ENCODE results near the gene PTPRN.

Gene PTPRN

GRCh38 chr2:219308142-219309101 is 779 bp downstream of the PTPRN start:
- no peak for DNase-seq (ENCODE audit: low read depth, low spot score)

DNA sequence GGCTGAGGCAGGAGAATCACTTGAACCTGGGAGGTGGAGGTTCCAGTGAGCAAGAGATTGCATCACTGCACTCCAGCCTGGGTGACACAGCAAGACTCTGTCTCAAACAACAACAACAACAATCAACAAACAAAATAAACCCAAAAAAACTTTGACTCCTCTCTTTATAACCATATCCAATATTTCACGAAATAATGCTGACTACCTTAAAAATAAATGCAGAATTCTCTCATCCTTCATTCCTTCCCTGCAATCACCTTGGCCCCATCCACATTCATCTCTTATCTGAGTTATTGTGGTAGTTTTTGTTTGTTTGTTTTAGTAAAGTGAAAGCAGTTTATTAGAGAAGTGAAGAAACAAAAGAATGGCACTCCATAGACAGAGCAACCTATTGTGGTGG is 3.2 kb downstream of the PTPRN start:
- DNase-seq (ENCODE audit: low read depth, low spot score) = no peak

DNA sequence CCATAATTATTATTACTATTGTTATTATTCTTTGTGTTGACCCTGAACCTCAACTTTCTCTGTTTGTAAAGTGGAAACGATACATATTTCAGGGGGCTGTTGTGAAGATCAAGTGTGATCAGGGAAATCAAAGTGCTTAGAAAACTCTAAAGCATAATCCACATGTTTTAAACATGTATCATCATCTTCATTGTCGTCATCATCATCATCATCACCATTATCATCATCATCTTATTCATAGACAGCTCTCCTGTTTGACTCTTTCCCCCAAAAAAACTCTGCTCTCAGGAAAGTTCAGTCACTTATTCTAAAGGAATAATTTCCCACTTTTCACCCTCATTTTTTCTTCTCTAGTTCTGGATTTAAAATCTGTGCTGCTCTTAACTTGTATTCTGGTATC is 5.0 kb downstream of the PTPRN start:
- DNase-seq (ENCODE audit: low read depth, low spot score) = no peak

- no peak for DNase-seq (ENCODE audit: low read depth, low spot score)
These were observed 6.7 kb downstream of the PTPRN start for GRCh38 chr2:219302412-219302968.

DNA sequence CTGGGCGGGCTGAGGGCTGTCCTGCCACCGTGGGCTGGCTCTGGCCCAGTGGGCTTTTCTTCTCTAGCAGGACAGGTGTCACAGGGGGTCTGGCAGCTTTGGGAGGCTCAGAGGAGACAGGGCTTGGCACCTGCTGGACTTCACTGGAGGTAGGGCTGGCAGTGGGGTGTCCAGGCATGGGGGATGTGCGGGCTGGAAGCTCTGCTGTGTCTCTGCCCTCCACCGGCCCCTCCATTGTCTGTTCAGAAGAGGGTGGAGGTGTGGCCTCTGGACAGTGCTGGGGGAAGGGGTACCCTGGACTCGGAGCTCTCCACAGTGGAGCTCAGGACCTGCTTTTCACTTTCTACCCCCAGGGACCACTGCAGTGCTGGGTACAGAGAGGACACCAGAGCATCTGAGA is 9.2 kb downstream of the PTPRN start:
- no peak for DNase-seq (ENCODE audit: low read depth, low spot score)

DNA sequence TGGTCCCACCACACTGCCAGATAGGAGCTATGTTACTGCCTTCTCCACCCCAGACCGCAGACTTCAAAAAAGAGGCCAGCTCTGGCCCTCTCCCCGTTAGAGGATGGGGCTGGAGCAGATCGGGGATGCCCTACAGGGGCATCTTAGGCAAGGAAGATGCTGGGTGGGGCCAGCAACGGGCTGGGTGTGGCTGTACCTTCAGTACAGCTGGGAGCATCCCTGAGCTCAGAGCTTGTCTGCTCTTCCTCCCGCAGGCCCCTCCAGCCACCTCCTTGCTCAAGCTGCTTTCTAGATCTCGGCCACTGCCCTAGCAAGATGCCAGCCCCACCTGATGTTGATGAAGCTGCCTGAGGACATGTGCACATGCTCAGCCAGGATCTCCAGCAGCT is 9.8 kb downstream of the PTPRN start:
- no peak for DNase-seq (ENCODE audit: low read depth, low spot score)

GRCh38 chr2:219298759-219299371 is 10.3 kb downstream of the PTPRN start:
- DNase-seq (ENCODE audit: low read depth, low spot score) = no peak

DNA sequence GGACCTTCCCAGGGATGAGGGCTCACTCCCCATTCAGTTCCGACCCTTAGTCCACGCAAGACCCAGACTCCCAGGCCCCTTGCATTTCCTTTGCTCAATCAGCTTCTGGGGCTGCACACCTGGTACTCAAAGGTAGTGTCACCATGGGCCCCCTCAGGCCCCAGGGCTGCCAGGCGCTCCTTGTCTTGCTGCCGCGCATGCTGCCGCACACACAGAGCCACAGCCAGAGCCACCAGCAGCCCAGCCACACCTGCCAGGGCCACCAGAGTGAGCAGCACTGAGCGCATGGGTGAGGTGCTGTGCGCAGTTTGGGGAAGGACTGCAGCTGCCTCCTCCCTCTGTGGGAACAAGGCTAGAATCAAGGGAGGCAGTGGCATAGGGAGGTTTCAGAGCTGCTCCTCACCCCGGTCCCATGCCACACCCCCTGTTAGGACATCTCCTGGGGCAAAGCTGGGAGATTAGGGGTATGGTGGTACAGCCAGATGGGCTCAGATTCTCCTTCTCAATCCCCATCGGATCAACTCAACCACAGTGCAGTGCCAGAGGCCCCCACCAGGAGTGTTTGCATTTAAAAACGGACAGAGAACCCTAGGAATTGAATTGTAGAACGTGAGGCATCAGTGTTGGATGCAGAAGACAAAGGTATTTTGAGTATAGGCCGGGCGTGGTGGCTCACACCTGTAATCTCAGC is 11.3 kb downstream of the PTPRN start:
- no peak for DNase-seq (ENCODE audit: low read depth, low spot score)

DNA sequence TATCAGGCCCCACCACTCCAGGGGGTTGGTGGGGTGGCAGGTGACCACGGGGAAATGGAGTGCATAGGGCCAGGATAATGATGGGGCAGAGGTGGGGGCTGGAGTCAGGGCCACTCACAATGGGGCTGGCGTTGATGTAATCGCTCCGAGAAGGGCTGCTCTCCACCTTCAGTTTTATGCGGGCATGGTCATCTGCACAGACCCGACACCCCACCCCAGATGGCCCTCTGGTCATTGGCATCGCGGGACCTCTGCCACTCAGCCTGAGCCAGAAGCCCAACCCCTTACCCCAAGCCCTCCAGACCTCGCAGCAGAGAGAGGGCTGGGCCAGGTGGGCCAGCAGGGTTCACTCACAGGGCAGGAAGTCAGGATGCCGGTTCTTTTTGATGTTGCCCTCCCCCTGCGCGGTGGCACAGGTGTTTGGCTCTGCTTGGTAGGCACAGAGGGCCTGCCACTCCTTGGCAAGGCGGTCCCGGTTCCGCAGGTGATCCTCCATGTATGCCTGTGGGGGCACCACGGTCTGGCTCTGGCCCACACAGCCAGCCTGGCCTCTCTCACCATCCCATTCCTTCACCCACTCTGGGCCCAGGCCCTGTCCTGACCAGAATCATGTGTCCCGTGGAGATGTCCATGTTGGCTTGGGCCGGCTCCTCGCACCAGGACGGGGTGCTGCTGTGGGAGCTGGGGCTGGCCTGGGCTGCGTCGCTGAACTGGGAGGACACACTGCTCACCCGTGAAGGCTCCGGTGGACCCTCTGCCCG is 12.4 kb downstream of the PTPRN start:
- DNase-seq (ENCODE audit: low read depth, low spot score) = no peak

GRCh38 chr2:219296142-219296541 is 13.1 kb downstream of the PTPRN start:
- DNase-seq (ENCODE audit: low read depth, low spot score) = no peak

DNA sequence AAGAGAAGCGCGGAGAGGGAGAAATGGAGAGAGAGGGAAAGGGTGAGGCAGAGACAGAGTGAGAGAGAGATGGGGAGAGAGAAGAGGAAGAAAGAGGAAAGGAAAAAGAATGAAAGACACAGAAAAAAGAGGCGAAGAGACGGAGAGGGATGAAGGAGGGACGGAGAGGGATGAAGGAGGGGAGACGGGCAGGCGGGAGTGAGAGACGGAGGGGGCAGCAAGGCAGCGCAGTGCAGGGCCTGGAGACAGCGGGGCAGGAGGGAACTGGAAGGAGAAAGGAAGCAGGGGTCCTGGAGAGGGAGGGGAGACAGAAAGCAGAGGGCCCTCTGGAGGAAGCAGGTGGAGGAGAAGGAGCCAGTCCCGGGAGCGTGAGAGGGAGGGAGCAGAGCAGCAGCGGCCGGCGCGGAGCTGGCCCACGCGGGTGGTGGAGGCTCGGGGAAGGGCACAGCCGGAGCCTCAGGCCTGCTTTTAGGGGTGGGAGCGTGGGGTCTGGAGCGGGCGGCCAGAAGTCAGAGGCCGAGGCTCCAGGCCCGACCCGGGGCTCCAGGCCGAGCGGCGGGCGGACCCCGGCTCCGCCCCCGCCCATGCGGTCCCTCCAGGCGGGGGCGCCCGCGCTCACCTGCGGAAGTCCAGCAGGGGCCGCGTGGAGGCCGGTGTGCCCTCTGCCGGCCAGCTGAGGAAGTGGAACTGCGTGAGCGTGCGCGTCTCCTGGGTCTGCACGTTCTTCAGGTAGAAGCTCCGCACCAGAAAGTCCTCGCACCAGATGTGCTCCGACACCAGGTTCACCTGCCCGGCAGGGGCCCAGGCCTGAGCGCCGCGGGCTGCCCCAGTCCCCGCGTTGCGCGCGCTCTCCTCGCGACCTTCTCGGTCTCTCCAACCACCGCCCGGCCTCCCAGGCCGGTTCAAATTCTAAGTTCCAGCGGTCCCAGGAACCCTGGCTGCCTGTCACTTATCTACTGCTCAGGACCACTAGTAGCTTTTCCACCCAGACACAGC is 14.5 kb downstream of the PTPRN start:
- DNase-seq (ENCODE audit: low read depth, low spot score) = no peak

DNA sequence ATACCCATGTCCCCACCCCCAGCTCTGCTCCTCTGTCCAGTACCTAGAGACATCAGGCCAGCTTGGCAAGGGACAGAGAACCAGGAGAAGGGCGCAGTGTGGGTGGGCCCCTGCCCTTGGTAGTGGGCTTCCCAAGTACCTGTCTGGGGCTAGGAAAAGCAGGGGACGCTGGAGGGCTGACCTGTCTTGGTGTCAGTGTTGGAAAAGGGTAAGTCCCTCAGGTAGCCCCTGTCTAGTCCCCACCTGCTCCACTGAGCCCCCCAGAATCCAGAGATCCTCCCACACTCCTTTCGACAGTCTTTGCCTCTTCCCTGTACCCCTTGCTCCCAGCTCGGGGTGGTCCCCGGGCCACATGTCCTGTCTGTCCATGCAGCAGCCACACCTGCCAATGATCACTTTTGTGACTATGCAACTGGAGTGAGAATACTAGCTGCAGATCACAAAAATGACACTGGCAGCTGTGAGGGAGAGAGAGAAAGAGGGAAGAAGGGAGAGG is 15.4 kb downstream of the PTPRN start:
- no peak for DNase-seq (ENCODE audit: low read depth, low spot score)

DNA sequence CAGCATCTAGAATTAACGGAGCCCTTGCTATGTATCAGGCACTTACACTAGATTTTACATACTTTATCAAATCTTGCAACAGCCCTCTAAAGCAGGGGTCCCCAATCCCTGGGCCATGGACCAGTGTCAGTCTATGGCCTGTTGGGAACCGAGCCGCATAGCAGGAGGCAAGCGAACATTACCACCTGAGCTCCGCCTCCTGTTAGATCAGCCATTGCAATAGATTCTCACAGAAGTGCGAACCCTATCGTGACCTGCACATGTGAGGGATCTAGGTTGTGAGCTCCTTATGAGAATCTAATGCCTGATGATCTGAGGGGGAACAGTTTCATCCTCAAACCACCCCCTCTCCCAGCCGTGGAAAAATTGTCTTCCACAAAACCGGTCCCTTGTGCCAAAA is 16.6 kb downstream of the PTPRN start:
- DNase-seq (ENCODE audit: low read depth, low spot score) = no peak

- DNase-seq (ENCODE audit: low read depth, low spot score) = no peak
These were observed 17.2 kb downstream of the PTPRN start for GRCh38 chr2:219291910-219292490.

- no peak for DNase-seq (ENCODE audit: low read depth, low spot score)
These were observed 17.8 kb downstream of the PTPRN start for GRCh38 chr2:219291394-219291793.

DNA sequence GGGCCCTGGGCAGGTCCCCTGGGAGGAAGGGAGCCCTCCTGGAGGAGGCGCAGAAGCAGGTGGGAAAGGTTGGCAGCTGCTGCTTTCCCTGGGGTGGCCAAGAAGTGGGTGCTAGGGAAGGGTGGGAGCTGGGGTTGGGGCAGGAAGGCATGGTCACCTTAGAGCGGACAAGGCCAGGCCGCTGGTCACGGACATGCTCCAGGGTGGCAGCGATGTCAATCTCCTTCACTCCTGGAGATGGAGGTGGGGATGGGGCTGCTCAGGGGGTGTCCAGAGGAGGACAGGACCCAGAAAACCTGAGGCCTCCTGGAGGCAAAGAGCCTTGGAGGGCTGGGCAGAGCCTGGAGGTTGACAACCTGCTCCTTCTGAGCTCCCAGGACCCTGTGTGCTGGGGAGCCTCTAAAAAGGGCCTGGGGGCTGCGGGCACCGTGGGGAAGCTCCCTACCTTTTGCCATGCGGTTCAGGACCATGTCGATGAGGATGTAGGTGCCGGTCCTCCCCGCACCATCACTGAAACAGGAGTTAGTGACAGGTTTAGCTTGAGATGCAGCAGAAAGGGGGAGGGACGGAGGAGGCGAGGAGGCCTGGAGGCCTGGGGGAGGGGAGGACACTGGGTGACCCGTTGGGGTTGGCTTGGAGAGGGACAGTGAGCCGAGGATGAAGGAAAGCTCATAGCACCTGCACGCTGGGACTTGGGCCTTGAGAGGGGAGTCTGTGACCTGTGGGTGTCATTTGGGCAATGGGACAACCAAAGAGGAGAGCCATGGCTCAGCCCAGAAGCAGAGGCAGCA is 18.6 kb downstream of the PTPRN start:
- no peak for DNase-seq (ENCODE audit: low read depth, low spot score)

GRCh38 chr2:219289537-219290361 is 19.5 kb downstream of the PTPRN start:
- DNase-seq (ENCODE audit: low read depth, low spot score) = no peak

DNA sequence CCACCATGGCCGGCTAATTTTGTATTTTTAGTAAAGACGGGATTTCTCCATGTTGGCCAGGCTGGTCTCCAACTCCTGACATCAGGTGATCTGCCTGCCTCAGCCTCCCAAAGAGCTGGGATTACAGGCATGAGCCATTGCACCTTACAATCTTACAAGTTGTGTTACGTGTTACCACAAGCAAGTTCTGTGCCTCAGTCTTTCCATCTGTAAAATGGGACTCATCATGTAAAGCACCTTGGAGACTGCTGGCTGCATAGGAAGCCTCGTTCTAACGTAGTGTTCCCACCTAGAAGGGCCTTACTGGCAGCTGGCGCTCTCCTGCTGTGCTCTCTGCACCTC is 20.0 kb downstream of the PTPRN start:
- DNase-seq (ENCODE audit: low read depth, low spot score) = no peak
